GM12878 (cell line): ENCODE data around the gene NPHS1. TPM values are rescaled to one million over a fixed set of nuclear protein-coding genes. Genes with fewer than 3 reads are reported as not detected.
"Not testable (repeated sequence)": the region's sequence is repeated elsewhere in the genome, so short reads cannot be mapped to it uniquely, and the experiment has no call there.

Experiments used
- ATAC-seq: fragments of 200-7000 bp; cut with Tn5 transposase; 3 replicates; pipeline ENCODE4 v1.9.1; 2020; ENCODE audit warnings: mild to moderate bottlenecking, moderate library complexity
- BruUV-seq: library from RNA; stranded (reverse); fragments of 400-500 nt; replicated peaks from 2 replicates; lab custom pipeline; 2021; lab: Mats Ljungman, UMichigan
- CTCF ChIA-PET: fragments of 300-600 bp; sonication (Branson Sonifier 250); formaldehyde crosslinking; extraction: SDS; loops from one replicate; lab custom pipeline; 2021; ENCODE audit warnings: inconsistent platforms; lab: Yijun Ruan, JAX
- POLR2A ChIA-PET: fragments of 350-600 bp; formaldehyde crosslinking; extraction: SDS; loops from one replicate; lab custom pipeline; 2021; ENCODE audit warnings: inconsistent platforms; lab: Charles Lee
- RAD21 ChIA-PET: fragments of 300-600 bp; sonication (Branson Sonifier 250); formaldehyde crosslinking; loops from one replicate; lab custom pipeline; 2023; ENCODE audit warnings: antibody characterized with exemption; ENCODE audit not compliant: unreplicated experiment; lab: Charles Lee
- SMC1A ChIA-PET: fragments of 300-600 bp; sonication (Branson Sonifier 250); formaldehyde crosslinking; loops from one replicate; lab custom pipeline; 2023; ENCODE audit not compliant: unreplicated experiment, uncharacterized antibody; lab: Charles Lee
- DNase-seq: peaks from one replicate; pipeline ENCODE4 v3.0.0-alpha.2; 2011; ENCODE audit warnings: low read depth, low spot score
- FAIRE-seq: peaks from 3 replicates; lab custom pipeline; 2011; peaks lifted over from hg19 to GRCh38; lab: Jason Lieb, UNC
- H2AFZ ChIP-seq: 2 replicates; pipeline ENCODE4 v1.6.0; 2011; ENCODE audit warnings: low read depth, low read length, control low read depth; ENCODE audit not compliant: control insufficient read depth
- H3K27ac ChIP-seq: 2 replicates; pipeline ENCODE4 v1.5.1; 2011; ENCODE audit warnings: control low read depth; ENCODE audit not compliant: control insufficient read depth, insufficient read depth
- H3K27me3 ChIP-seq, 2 experiments: replicated peaks in 1 of 2; 2 replicates each; pipeline versions ENCODE4 v1.6.0 to v1.6.1; 2011; ENCODE audit warnings: low read length in 1 of 2; ENCODE audit not compliant: control insufficient read depth in 2 of 2, insufficient read depth in 2 of 2
- H3K36me3 ChIP-seq, 2 experiments: 2 replicates each; pipeline ENCODE4 v1.5.1; 2011; ENCODE audit warnings: low read length in 1 of 2; ENCODE audit not compliant: control insufficient read depth in 2 of 2, insufficient read depth in 2 of 2
- H3K4me1 ChIP-seq: 2 replicates; pipeline ENCODE4 v1.6.1; 2011; ENCODE audit warnings: mild to moderate bottlenecking, low read length, moderate library complexity, mixed read lengths; ENCODE audit not compliant: control insufficient read depth, insufficient read depth
- H3K4me2 ChIP-seq: 2 replicates; pipeline ENCODE4 v1.6.0; 2011; ENCODE audit warnings: control low read depth; ENCODE audit not compliant: control insufficient read depth, insufficient read depth
- H3K4me3 ChIP-seq: fragments of 200-600 bp; sonication (generic); 2 replicates; pipeline ENCODE4 v1.5.1; 2016
- H3K79me2 ChIP-seq: 2 replicates; pipeline ENCODE4 v1.6.0; 2011; ENCODE audit warnings: low read length; ENCODE audit not compliant: control insufficient read depth, insufficient read depth
- H3K9ac ChIP-seq: 2 replicates; pipeline ENCODE4 v1.8.0; 2011; ENCODE audit warnings: low read length, control low read depth, mixed read lengths; ENCODE audit not compliant: control insufficient read depth, insufficient read depth
- H3K9me3 ChIP-seq: replicated peaks from 3 replicates; pipeline ENCODE4 v1.5.1; 2011; ENCODE audit warnings: mild to moderate bottlenecking, low read length; ENCODE audit not compliant: control insufficient read depth, insufficient read depth
- H4K20me1 ChIP-seq: 2 replicates; pipeline ENCODE4 v1.6.0; 2011; ENCODE audit not compliant: control insufficient read depth, insufficient read depth
- MEF2B ChIP-seq: fragments of 450-650 bp; IDR thresholded peaks from 2 replicates; pipeline ENCODE4 v1.6.1; 2018; ENCODE audit warnings: mild to moderate bottlenecking, moderate library complexity; ENCODE audit not compliant: partially characterized antibody, poor library complexity, severe bottlenecking
- POLR2A ChIP-seq: IDR thresholded peaks from 2 replicates; pipeline ENCODE4 v1.6.1; 2011; ENCODE audit warnings: low read depth, mild to moderate bottlenecking, low read length
- POLR2AphosphoS5 ChIP-seq: IDR thresholded peaks from 2 replicates; pipeline ENCODE4 v1.6.1; 2011; ENCODE audit warnings: mild to moderate bottlenecking, low read length, inconsistent platforms
- TCF12 ChIP-seq: IDR thresholded peaks from 2 replicates; pipeline ENCODE4 v1.6.1; 2011; ENCODE audit warnings: low read depth, mild to moderate bottlenecking, low read length
- ZNF207 ChIP-seq: fragments of 450-650 bp; IDR thresholded peaks from 2 replicates; pipeline ENCODE4 v1.6.1; 2014; ENCODE audit warnings: antibody characterized with exemption, mild to moderate bottlenecking, borderline replicate concordance
- WGBS: methylation state at CpG from one replicate; pipeline ENCODE4 v1.1.6; 2016; ENCODE audit warnings: low lambda C conversion rate; ENCODE audit not compliant: insufficient replicate concordance, insufficient coverage; ENCODE audit errors: missing lambda C conversion rate; 5-methylcytosine and 5-hydroxymethylcytosine counted together
- in situ Hi-C: fragments of 300-500 bp; cut with MboI; formaldehyde crosslinking; loops from 9 replicates; pipeline ENCODE4 v1.14.3; 2018; ENCODE audit warnings: mixed read lengths
- intact Hi-C: fragments of 100-400 bp; cut with micrococcal nuclease; formaldehyde crosslinking; loops from one replicate; pipeline ENCODE4 v1.14.2; 2022; ENCODE audit not compliant: unreplicated experiment
- polyA plus RNA-seq, 11 experiments: library from polyadenylated mRNA; depleted of rRNA in 4 of 11; unstranded in 6 of 11; stranded (reverse) in 5 of 11; fragments of >200 nt; fragmentation: Nextera tagmentation in 4 of 11; fragmentation: Illumina TruSeq in 1 of 11; extraction: Ambion mirVana in 4 of 11; extraction: Trizol in 1 of 11; gene quantifications; 1 replicate in 1 of 11; 2 replicates in 10 of 11; pipeline versions ENCODE4 v1.2.1 to v1.2.3, GENCODE V29; 2011 to 2016; ENCODE audit warnings: inconsistent platforms in 2 of 11, missing spikeins in 2 of 11, low read depth in 1 of 11
- total RNA-seq, 4 experiments: library from RNA; depleted of rRNA in 3 of 4; stranded (reverse); fragments of >200 nt in 3 of 4; fragmentation: Illumina TruSeq in 1 of 4; extraction: Trizol in 1 of 4; gene quantifications; 2 replicates each; pipeline versions ENCODE4 v1.2.1 to v1.2.3, GENCODE V29; 2013 to 2021

Gene NPHS1
- total and polyA plus RNA-seq, 10 of the 15 experiments (the other 5 are each of a cell fraction or from before 2014, with no cell fraction given), result not detected

DNA sequence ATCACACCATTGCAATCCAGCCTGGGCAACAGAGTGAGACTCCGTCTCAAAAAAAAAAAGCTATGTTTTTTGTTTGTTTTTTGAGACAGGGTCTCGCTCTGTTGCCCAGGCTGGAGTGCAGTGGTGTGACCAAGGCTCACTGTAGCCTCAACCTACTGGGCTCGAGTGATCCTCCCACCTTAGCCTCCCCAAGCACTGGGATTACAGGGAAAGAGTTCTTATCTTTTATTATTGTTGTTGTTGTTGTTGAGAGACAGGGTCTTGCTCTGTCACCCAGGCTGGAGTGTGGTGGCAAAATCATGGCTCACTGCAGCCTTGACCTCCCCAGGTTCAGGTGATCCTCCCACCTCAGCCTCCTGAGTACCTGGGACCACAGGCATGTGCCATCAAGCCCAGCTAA, 39.5 kb upstream of the NPHS1 start:
- H3K4me2 ChIP-seq, DNase-seq, H3K4me3 ChIP-seq, H2AFZ ChIP-seq, ATAC-seq, H3K4me1 ChIP-seq, H3K79me2 ChIP-seq, H3K27ac ChIP-seq, FAIRE-seq, H3K9ac ChIP-seq, H4K20me1 ChIP-seq, intact Hi-C loops, H3K27me3 ChIP-seq, BruUV-seq, in situ Hi-C loops, H3K9me3 ChIP-seq: not testable (repeated sequence)
- ChIA-PET CTCF (interaction anchor here (0.7 to 2.3 kb wide), 2 partner anchors 10 to 197 kb away, joined by 3 to 9 read pairs; no protein-coding TSS in a partner anchor), RAD21 (interaction anchor here (1.3 to 4.0 kb wide), 2 partner anchors 37 to 39 kb away, joined by 6 to 19 read pairs; no protein-coding TSS in a partner anchor), SMC1A (interaction anchor here (1.2 to 1.5 kb wide), 3 partner anchors 8 to 39 kb away, joined by 3 to 5 read pairs (median 3); no protein-coding TSS in a partner anchor), POLR2A (interaction anchor here (0.7 kb wide), 2 partner anchors 163 to 261 kb away, joined by 3 read pairs; no protein-coding TSS in a partner anchor)
- peaks cover 29 to 43% of the 10 kb centered on the region in 2 experiments for H3K36me3 ChIP-seq
- 95% methylated on average over 3 of the region's 3 CpGs for WGBS
- peak; percentile 38; the same call in 1 of the 2 replicates for TF ChIP-seq POLR2AphosphoS5

GRCh38 chr19:35890113-35890650, 37.9 kb upstream of the NPHS1 start:
- ChIA-PET RAD21 (no interaction called here), POLR2A (interaction anchor here (0.5 kb wide), 1 partner anchor 41 kb away, joined by 3 read pairs; no protein-coding TSS in a partner anchor), CTCF (interaction anchor here (0.6 to 2.3 kb wide), 3 partner anchors 8 to 41 kb away, joined by 3 to 9 read pairs (median 4); no protein-coding TSS in a partner anchor), SMC1A (no interaction called here)
- BruUV-seq, result no TSS peak
- Histone ChIP-seq H3K4me2 (no peak overlapping the region), H3K9ac (no peak overlapping the region), H4K20me1 (peaks cover 3% of the 10 kb centered on the region; the same call in 1 of the 2 replicates), H3K27ac (no peak overlapping the region), H3K36me3 (peaks cover 20 to 38% of the 10 kb centered on the region in 2 experiments), H3K4me3 (no peak overlapping the region), H3K27me3 (no peaks in the 10 kb centered on the region), H3K79me2 (no peaks in the 10 kb centered on the region), H2AFZ (no peak overlapping the region), H3K4me1 (no peaks in the 10 kb centered on the region), H3K9me3 (no peaks in the 10 kb centered on the region)
- in situ Hi-C loops (no loop called here), intact Hi-C loops (no loop called here)
- ATAC-seq (no peak), DNase-seq (no peak), FAIRE-seq (no peak)
- TF ChIP-seq MEF2B (no peak), TCF12 (no peak), ZNF207 (no peak), POLR2A (peak; percentile 50; the same call in 1 of the 2 replicates)
- WGBS, result 77% methylated on average over 13 of the region's 13 CpGs
